ENCODE data around the gene SESTD1. TPM values are rescaled to one million over a fixed set of nuclear protein-coding genes. Genes with fewer than 3 reads are reported as not detected.

SESTD1 gene
- polyA plus RNA-seq, 2 of the 4 experiments (the other 2 are of a cell fraction), result 12.6 to 26.0 TPM

- H3K27ac ChIP-seq, result no peak overlapping the region
- no peaks in the 10 kb centered on the region for H3K4me1 ChIP-seq
- DNase-seq (ENCODE audit: low read depth in 1 of 2, low spot score in 1 of 2) (no peak), ATAC-seq (no peak), FAIRE-seq (no peak)
- 96% methylated on average over 1 of the region's 1 CpG for WGBS (ENCODE audit: missing lambda C conversion rate)
- H3K9me3 ChIP-seq, result no peaks in the 10 kb centered on the region
- no peak overlapping the region for H3K4me3 ChIP-seq
- ChIA-PET CTCF (no interaction called here), POLR2A (no interaction called here)
- no peak for TF ChIP-seq MAX (IDR thresholded peaks at IDR 0.05)
- TF ChIP-seq RNF2 (IDR thresholded peaks at IDR 0.05; ENCODE audit: borderline replicate concordance, low read depth), result no peak
- TF ChIP-seq SREBF2 (IDR thresholded peaks at IDR 0.05), result no peak
- no peak for TF ChIP-seq EHMT2 (IDR thresholded peaks at IDR 0.05; ENCODE audit: low read depth)
- TF ChIP-seq HOXB5 (CRISPR knock-in tag; IDR thresholded peaks at IDR 0.05), result no peak
- no peak overlapping the region for H3K4me2 ChIP-seq
Observed at GRCh38 chr2:179171371-179171770, 93.3 kb downstream of the SESTD1 start.

- Histone ChIP-seq H3K4me2 (no peak overlapping the region), H3K27ac (no peak overlapping the region), H3K4me3 (no peak overlapping the region), H3K9me3 (no peaks in the 10 kb centered on the region), H3K4me1 (no peaks in the 10 kb centered on the region)
- CTCF ChIA-PET, result no interaction called here
- TF ChIP-seq NR3C1 (IDR thresholded peaks at IDR 0.05) (no peak), BHLHE40 (IDR thresholded peaks at IDR 0.05; ENCODE audit: low read depth, low read length) (no peak), BCL3 (IDR thresholded peaks at IDR 0.05) (no peak), CTCF (IDR thresholded peaks at IDR 0.05) (no peak), SREBF2 (IDR thresholded peaks at IDR 0.05) (no peak)
- POLR2A ChIA-PET, result no interaction called here
- FAIRE-seq (no peak), DNase-seq (ENCODE audit: low read depth in 1 of 2, low spot score in 1 of 2) (no peak), ATAC-seq (no peak)
- 88% methylated on average over 1 of the region's 1 CpG for WGBS (ENCODE audit: missing lambda C conversion rate)
Observed at GRCh38 chr2:179170901-179171300, 93.7 kb downstream of the SESTD1 start.

- no peak for FAIRE-seq
- no peak for TF ChIP-seq FOSB (CRISPR knock-in tag; IDR thresholded peaks at IDR 0.05)
- no peak for TF ChIP-seq POLR2A (IDR thresholded peaks at IDR 0.05; ENCODE audit: low read length)
- no peak for TF ChIP-seq ATOH8 (CRISPR knock-in tag; IDR thresholded peaks at IDR 0.05; ENCODE audit: low read depth)
- TF ChIP-seq KDM1A (IDR thresholded peaks at IDR 0.05; ENCODE audit: low read depth), result no peak
- no peak for TF ChIP-seq ZC3H11A (IDR thresholded peaks at IDR 0.05)
- TF ChIP-seq USF2 (IDR thresholded peaks at IDR 0.05), result no peak
- TF ChIP-seq HOXA7 (CRISPR knock-in tag; IDR thresholded peaks at IDR 0.05), result no peak
- TF ChIP-seq TFCP2L1 (CRISPR knock-in tag; IDR thresholded peaks at IDR 0.05), result no peak
- TF ChIP-seq RAD21 (conservative IDR thresholded peaks at IDR 0.05 in 1 of 2, IDR thresholded peaks at IDR 0.05 in 1 of 2), result no peak
- no peak for TF ChIP-seq HMGXB4 (CRISPR knock-in tag; IDR thresholded peaks at IDR 0.05; ENCODE audit: borderline replicate concordance)
- no peak for TF ChIP-seq JUN (IDR thresholded peaks at IDR 0.05)
- TF ChIP-seq E2F6 (IDR thresholded peaks at IDR 0.05; ENCODE audit: borderline replicate concordance, low read depth), result no peak
- TF ChIP-seq CHD4 (IDR thresholded peaks at IDR 0.05; ENCODE audit: borderline replicate concordance), result no peak
- TF ChIP-seq CBX2 (IDR thresholded peaks at IDR 0.05; ENCODE audit: borderline replicate concordance, low read depth), result no peak
- no peak for TF ChIP-seq ESRRA (IDR thresholded peaks at IDR 0.05; ENCODE audit: borderline replicate concordance, low read length)
- TF ChIP-seq FOSL2 (IDR thresholded peaks at IDR 0.05), result no peak
- no peak for TF ChIP-seq FOSL2 (CRISPR knock-in tag; IDR thresholded peaks at IDR 0.05)
- no peak for TF ChIP-seq FOXS1 (CRISPR knock-in tag; IDR thresholded peaks at IDR 0.05)
Observed at GRCh38 chr2:179165356-179166000, 99.2 kb downstream of the SESTD1 start.

More at GRCh38 chr2:179165356-179166000, 99.2 kb downstream of the SESTD1 start:
- 91% methylated on average over 3 of the region's 3 CpGs for WGBS (ENCODE audit: missing lambda C conversion rate)
- Histone ChIP-seq H3K9me3 (no peaks in the 10 kb centered on the region), H3K27ac (no peak overlapping the region), H3K4me1 (no peaks in the 10 kb centered on the region), H3K4me3 (no peak overlapping the region), H3K4me2 (no peak overlapping the region)
- no peak for DNase-seq (ENCODE audit: low read depth in 1 of 2, low spot score in 1 of 2)
- POLR2A ChIA-PET, result no interaction called here
- ATAC-seq, result no peak
- CTCF ChIA-PET, result no interaction called here
